ENCODE measurements around the gene ARMC3.
A peak's percentile ranks its signal among the peaks of the same experiment; 100 is the strongest.
"Not testable (repeated sequence)": the region's sequence is repeated elsewhere in the genome, so short reads cannot be mapped to it uniquely, and the experiment has no call there.

Gene ARMC3

GRCh38 chr10:22929053-22929452 lies 1.2 kb downstream of the ARMC3 start:
- DNase-seq (ENCODE audit: low spot score) = not testable (repeated sequence)

GRCh38 chr10:22931948-22932347 lies 4.1 kb downstream of the ARMC3 start:
- DNase-seq (ENCODE audit: low spot score) = no peak

- no peak for DNase-seq (ENCODE audit: low spot score)
These were observed 4.9 kb downstream of the ARMC3 start for GRCh38 chr10:22932626-22933370.

DNA sequence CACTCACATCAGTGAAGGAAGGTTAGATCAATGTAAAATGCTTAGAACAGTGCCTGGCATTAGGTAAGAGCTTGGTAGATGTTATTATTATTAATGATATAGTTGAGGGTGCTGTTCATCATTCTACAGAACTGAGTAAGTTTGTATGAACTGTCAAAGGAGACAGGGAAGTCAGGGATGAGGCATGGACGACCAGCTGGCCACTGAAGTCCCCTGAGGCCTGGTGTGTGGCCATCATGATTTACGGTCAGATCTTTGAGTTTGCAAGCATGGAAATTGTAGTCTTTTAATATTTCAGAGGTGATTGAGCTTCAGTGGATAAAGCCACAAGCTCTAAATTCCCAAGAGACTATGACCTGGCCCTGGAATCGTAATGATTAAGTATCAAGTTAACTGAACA lies 6.9 kb downstream of the ARMC3 start:
- DNase-seq (ENCODE audit: low spot score) = no peak

DNA sequence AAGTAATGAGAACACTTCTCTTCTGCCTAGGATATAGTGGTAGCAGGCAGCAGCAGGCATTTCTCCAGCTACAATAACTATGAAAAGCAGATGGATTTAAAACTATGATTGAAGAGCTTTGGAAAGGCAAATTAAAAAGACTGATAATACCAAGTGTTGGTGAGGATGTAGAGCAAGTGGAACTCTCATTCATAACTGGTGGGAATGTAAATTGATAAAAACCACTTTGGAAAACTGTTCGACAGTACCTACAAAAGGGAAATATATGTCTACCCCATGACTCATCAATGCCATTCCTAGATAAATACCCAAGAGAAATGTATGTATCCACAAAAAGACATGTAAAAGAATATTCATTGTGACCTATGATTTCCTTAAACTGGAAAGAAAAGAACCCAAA lies 14.6 kb downstream of the ARMC3 start:
- no peak for DNase-seq (ENCODE audit: low spot score)

DNA sequence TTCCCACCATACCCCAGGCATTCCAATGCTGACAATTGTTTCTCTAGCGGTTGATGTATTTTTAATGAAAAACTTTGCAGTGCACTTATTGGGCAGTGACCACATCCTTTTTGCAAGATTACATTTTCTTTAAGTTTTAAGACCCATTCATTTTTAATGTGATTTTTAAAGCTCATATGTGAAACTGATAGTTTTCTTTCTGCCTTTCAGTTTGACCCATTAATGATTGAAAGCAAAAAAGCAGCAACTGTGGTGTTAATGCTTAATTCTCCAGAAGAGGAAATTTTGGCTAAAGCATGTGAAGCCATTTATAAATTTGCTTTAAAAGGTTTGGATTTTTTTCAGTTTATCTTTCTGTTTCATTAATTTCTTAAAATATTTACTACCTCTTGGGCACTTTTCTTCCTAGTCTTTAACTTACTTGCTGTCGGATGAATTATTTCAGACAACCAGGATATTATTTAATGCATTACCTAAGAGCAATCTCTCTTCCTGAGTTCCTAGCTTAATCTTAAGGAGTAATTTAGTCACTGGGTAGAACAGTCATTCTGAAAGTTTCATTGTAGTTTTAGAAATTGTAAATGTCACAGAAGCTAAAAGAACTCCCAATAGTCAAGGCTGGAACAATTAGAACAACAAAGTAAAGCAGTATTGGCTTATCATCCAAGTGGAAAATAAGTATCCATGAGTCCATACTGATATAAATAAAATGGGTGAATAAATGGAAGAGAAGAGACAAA lies 18.3 kb downstream of the ARMC3 start:
- no peak for DNase-seq (ENCODE audit: low spot score)

DNA sequence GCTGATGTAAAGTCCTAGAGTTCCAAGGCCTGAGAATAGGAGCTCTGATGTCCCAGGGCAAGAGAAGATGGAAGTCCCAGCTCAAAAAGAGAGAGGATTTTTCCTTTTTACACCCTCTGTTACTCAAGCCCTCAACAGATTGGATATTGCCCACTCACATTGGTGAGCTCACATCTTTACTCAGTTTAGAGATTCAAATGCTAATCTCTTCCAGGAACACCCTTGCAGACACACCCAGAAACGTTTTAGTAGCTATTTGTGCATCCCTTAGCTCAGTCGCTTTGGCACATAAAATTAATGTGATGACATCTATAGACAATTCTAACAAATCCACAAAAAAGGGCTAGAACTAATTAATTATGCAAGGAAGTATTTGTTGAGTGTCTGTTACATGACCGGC lies 27.1 kb downstream of the ARMC3 start:
- no peak for DNase-seq (ENCODE audit: low spot score)

DNA sequence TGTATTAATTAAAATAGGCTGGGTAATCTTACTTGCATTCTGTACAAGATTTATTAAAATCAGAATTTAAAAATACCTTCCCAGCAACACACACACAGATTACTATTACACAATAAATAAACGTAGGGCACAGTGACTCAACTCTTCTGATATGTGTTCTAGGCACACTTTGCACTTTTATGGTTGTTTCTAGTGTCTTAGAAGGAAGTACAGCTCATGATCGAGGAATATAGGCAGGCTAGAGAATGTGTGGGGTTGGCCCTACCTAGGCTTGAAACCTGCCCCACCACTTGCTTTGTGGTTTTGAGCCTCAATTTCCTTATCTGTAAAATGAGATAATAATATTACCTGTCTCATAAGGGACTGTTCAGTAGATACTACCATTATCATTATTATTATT lies 30.5 kb downstream of the ARMC3 start:
- no peak for DNase-seq (ENCODE audit: low spot score)

DNA sequence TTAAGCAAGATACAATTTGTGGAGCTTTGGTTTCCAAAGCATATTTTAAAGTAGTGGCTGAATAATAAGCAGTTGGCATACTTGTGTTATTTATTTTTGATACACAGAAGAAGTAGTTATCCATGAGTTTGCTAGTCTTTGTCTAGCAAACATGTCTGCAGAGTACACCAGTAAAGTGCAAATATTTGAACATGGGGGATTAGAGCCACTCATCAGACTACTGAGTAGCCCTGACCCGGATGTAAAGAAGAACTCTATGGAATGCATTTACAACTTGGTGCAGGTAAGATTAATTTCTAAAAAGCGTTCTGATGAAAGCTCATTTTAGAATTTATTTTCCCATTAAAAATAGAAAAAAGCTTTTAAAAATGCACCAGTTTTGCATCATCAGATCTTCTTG lies 31.4 kb downstream of the ARMC3 start:
- DNase-seq (ENCODE audit: low spot score) = no peak

DNA sequence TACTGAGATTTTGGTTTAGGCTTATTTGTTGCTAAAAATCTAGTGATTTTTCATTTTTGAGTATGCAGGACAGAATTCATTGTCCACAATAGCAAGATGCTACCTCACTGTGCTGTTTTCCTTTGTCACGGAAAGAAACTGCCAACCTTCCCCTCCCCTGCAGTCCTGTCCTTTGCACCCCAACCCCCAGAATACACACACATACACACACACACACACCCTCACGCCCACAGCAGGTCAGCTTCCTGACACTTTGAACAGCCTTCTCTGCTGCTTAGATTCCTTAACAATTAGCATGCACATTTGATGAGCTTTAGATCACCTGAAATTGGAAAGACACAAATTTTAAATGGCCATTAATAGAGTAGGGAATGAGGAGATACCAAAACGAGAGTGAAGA lies 32.1 kb downstream of the ARMC3 start:
- no peak for DNase-seq (ENCODE audit: low spot score)

GRCh38 chr10:22962817-22963216 lies 35.0 kb downstream of the ARMC3 start:
- DNase-seq (ENCODE audit: low spot score) = no peak

DNA sequence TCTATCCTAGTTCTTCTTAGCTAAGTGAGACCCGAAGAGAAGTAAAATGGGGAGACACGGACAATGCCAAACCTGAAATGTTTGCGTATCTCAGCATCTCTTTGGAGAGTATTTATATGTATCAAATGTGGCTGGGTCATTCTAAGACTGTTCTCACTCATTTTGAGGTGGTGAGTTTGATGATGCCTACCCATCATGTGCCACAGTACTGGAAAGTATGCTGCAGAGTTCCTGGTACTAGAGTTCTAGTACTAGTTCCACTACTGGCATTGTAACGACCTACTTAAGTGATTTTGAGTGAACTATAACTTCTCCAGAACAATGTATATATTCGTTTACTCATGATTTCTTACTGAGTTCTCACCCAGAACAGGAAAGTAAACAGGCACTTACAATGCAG lies 41.9 kb downstream of the ARMC3 start:
- no peak for DNase-seq (ENCODE audit: low spot score)

DNA sequence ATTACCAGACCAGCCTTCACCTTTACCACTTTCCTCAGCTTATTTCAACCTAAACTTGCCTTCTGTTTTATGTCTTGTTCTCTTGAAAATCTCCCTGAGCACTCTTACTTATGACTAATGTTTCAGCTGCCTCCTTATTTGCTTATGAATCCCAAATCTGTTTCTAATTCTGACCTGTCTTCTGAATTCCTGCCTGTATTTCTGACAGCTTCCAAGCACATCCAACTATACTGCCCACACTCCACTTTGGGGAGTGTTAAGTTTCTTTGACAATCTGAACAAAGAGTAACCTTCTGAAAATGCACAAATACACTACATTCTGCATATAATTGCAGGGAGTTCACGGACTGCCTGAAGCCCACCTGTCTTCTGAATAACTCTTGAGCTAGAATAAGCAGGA lies 48.7 kb downstream of the ARMC3 start:
- no peak for DNase-seq (ENCODE audit: low spot score)

DNA sequence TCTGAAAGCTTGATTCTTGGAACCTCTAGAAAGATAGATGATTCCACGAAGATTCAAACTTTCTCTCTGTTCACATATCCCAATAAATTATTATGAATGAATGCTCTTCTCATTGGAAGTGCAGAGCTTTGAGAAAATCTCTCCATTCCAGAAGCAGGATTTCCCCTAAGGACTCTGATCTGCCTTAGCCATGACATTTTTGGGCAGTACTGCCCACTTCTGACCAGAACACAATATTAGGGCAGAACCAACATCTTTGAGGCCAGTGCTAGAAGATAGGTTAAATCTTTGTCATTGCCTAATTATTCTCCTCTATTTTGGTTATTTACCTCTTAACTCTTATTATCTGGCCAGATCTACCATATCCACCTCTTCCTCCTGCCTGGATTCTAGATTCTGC lies 49.9 kb downstream of the ARMC3 start:
- no peak for DNase-seq (ENCODE audit: low spot score)

- no peak for DNase-seq (ENCODE audit: low spot score)
These were observed 50.4 kb downstream of the ARMC3 start for GRCh38 chr10:22978287-22978686.

DNA sequence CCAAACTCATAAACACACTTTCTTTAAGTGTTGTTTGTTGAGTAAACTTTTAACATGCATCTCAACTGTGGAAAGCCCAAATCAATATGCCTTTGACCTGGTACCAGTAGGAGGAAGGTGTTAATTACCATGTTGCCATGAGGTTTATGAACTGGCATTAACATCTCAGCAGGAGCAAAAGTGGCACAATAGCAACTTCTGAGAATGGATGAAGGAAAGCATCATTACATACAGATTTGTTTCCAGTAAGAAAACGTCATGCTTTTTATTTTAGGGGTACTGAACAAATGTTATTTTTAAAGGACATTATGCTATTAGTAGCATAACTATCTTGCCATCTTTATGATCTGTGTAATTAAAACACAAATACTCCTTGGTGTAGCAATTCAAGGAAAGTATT lies 51.1 kb downstream of the ARMC3 start:
- DNase-seq (ENCODE audit: low spot score) = no peak

DNA sequence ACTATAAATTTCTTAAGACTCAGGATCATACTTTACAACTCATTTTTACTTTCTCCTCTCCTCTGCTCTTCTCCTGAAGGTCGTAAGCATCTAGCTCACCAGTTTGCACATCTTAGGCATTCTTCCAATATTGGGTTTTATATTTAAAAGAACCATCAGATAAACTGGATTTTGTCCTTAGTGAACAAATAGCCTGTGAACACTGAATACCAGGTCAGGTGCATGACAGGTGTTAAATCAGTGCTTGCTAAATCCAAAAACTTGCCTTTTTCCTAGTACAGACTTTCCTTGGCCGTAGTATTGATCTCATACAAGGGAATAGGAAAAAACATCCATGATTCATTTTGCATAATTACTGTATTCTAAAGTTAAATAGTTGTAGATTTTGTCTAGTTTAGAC lies 53.0 kb downstream of the ARMC3 start:
- DNase-seq (ENCODE audit: low spot score) = no peak

DNA sequence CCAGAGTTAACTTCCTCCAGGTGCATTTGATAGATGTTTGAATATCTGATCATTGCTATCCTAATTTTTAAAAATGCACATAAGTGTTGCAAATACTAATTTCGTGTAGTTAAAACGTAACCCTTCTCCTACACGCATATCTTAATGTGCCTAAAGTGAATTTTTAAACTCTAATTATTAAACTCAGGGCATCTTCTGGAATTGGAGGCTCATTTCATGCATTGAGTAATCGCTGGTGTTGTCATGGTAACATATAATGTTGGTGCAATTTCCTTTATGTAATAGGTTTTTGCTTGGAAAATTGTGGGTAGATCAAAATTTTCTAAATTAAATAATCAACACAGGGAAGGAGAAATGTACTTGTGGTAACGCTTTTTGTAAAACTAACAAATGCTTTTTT lies 56.2 kb downstream of the ARMC3 start:
- DNase-seq (ENCODE audit: low spot score) = no peak

- peak; percentile 22 for DNase-seq (ENCODE audit: low spot score)
These were observed 59.1 kb downstream of the ARMC3 start for GRCh38 chr10:22986771-22987542.

- DNase-seq (ENCODE audit: low spot score) = peak; percentile 86
These were observed 60.9 kb downstream of the ARMC3 start for GRCh38 chr10:22988581-22989360.

- no peak for DNase-seq (ENCODE audit: low spot score)
These were observed 62.6 kb downstream of the ARMC3 start for GRCh38 chr10:22990443-22990842.

GRCh38 chr10:22992075-22992474 lies 64.2 kb downstream of the ARMC3 start:
- peak; percentile 36 for DNase-seq (ENCODE audit: low spot score)

Data from CD4-positive, alpha-beta T cell treated with Interleukin-2 at 100 ng/mL for 4 hours (primary cell).